Stimulated activated CD8-positive, alpha-beta memory T cell treated with anti-CD3 and anti-CD28 coated beads, Interleukin-12 subunit alpha, Interleukin-12 subunit beta, amount 100 ng/mL, for 4 hours (primary cell): Measurements from ENCODE around the gene DYSF.
"Not testable (repeated sequence)": the region's sequence is repeated elsewhere in the genome, so short reads cannot be mapped to it uniquely, and the experiment has no call there.

Source experiments
- DNase-seq: peaks from one replicate; pipeline ENCODE4 v3.0.0-alpha.2; 2020; ENCODE audit warnings: low read depth

The DYSF gene

DNA sequence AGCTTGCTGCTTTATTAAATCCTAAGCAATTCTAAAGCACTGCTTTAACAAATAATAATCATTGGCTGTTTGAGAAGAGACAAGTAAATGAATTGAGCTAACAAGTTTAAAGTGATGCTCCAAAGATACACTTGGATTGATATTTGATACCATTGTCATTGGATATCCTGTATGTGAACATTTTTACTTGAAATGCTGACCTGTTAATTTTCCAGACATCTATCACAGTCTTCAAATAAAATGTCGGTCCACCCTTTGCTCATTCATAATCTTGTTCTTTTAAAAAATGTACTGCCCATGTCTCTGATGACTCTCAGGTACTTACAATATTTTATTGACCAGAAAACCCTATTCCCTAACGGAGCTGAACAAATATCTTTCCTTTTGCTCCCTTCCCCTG lies 202.1 kb downstream of the DYSF start:
- no peak for DNase-seq

DNA sequence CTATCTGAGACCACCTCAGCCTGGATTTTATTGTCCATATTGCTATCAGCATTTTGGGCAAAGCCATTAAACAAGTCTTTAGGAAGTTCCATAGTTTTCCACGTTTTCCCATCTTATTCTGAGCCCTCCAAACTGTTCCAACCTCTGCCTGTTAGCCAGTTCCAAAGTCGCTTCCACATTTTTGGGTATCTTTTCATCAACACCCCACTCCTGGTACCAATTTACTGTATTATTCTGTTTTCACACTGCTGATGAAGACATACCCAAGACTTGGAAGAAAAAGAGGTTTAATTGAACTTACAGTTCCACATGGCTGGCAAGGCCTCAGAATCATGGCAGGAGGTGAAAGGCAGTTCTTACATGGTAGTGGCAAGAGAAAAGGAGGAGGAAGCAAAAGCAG lies 204.9 kb downstream of the DYSF start:
- not testable (repeated sequence) for DNase-seq

DNA sequence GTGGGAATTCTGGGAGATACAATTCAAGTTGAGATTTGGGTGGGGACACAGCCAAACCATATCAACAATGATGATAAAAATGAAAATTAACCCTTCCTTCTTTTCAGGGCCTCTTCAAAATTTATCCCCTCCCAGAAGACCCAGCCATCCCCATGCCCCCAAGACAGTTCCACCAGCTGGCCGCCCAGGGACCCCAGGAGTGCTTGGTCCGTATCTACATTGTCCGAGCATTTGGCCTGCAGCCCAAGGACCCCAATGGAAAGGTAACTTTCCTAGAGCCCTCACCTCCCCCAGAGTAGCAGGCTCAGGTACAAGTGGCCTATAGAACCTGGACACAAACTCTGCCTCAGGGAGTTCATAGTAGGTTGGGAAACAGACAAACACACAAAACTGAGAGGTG lies 205.4 kb downstream of the DYSF start:
- DNase-seq: no peak

DNA sequence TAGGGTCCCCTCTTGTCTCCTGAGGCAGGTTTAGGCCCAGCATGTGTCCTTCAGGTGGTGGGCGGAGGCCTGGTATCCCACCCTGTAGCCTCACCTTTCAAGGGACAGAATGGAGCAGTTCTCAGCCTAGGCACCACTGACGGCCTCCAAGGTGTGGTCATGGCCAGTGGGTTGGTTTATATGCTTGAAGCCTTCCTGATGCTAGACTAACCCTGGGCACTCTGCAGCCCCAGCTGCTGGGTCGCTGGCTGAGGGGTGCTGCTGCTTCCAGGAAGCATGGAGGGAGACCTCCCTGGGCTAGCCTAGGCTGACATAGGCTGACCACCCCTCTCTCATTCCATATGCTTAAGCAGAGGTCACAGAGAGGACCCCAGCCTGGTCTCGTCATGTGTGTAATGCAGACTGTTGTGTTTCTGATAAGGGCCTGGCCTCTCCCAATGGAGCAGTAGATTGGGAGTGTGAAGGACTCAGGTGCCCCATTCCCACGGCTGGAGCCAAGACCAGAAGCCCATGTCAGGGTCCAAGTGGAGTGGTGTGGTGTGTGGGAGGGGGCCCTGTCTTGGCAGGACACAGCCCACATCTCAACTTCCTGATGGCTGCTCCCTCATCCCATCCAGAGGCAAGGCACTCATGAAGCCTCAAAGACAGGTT lies 206.6 kb downstream of the DYSF start:
- no peak for DNase-seq

DNA sequence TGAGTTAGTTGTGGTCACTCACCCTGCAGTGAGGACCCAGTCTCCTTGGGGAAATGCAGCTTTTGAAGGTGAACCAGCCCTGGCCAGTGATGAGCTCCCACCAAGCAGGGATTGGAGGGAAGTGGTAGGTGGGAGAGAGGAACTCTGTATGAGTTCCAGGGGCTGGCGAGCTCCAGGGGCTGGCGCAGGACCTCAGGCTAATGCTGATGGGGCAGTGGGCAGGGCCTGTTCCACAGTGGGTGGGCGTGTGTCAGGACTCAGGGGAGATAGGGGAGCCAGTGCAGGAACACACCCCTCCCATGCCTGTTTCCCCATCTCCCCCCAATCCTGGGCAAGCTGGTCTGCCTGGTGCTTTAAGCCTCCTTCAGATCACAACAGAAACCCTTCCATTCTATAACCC lies 208.4 kb downstream of the DYSF start:
- no peak for DNase-seq

DNA sequence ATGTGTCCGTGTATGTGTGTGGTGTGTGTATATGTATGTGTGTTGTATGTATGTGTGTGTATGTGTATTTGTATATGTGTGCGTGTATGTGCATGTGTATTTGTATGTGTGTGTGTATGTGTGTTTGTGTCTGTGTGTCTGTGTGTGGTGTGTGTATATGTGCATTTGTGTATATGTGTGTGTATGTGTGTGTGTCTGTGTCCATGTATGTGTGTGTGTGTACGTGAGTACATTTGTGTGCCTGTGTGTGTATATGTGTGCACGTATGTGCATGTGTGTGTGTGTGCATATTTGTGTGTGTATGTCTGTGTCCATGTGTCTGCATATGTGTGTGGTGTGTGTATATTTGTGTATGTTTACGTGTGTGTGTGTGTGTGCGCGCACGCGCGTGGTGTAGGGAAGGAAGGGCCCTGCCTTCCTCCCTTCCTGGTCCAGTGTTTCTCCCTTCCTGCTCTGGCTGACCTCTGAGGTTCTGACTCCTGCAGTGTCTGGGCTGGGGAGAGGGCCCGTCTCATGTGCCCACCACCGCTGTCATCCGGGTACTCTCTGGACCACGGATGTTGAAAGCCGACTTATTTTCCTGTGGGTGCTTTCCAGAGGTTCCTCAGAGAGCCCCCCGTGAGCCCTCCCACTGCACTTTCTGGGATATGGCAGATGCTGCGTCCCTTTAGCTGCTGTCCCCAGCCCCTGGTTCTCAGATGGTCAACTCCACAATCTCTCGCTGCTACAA lies 209.5 kb downstream of the DYSF start:
- DNase-seq: no peak

DNA sequence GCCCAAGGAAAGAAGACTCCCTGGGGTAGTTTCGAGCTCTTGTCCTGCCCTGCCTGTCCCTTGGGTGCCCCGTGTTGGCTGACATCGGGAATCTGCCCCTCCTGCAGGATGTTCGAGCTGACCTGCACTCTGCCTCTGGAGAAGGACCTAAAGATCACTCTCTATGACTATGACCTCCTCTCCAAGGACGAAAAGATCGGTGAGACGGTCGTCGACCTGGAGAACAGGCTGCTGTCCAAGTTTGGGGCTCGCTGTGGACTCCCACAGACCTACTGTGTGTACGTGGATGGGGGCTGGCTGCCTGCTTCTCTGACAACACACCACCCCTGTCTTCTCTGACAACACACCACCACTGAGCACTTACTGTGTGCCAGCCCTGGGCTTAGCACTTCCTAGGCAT lies 210.8 kb downstream of the DYSF start:
- no peak for DNase-seq

DNA sequence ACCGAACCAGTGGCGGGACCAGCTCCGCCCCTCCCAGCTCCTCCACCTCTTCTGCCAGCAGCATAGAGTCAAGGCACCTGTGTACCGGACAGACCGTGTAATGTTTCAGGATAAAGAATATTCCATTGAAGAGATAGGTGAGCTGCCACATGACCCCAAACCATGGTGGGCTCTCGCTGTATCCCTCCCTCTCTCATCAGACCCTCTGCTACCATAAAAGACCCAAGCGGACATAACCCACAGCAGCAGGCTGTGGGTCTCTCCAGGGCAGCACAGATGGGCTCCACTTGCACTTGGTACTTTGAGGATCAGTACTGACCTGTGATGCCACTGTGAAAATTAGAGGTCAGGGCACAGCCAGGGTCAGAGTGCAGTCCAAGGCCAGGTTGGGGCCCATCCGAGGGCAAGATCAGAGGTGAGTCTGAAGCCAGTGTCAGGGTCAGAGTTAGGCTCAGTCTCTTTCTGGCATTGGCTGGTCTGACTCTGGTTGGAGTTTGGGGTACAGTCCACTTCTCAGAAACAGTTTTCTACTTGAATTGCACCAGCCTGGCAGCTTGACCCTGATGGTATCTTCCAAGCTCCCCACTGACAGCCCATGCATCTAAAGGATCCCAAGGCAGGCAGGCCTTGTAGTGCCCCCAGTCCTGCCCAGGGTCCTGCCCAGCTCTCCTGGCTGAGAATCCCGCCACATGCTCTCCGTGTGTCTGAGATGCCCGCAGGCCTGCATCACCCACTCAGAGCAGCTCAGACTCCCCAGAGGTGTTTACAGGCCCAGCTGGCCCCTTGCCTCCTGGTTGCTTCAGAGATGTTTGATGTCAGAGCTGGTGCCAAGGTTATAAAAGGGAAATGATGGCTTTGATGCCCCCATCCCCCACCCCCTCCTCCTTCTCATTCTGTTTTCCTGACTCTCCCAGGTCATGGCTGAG lies 212.1 kb downstream of the DYSF start:
- DNase-seq: no peak

DNA sequence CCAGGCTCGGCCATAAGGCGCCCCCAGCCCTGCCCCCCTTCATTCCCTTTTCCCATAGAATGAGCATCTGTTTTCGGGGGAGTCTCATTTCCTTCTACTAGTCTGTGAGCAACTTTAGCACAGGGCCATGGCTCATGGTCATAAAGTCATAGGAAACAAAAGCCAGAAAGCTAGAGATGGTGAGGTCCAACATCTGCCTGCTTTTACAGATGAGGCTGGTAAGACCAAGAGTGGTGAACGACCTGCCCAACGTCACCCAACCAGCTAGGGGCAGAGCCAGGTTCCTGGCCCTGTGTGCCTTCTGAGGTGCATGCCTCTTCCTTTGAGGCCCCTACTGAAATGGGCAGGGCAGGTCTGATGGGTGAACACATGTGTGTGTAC lies 212.7 kb downstream of the DYSF start:
- DNase-seq: no peak

DNA sequence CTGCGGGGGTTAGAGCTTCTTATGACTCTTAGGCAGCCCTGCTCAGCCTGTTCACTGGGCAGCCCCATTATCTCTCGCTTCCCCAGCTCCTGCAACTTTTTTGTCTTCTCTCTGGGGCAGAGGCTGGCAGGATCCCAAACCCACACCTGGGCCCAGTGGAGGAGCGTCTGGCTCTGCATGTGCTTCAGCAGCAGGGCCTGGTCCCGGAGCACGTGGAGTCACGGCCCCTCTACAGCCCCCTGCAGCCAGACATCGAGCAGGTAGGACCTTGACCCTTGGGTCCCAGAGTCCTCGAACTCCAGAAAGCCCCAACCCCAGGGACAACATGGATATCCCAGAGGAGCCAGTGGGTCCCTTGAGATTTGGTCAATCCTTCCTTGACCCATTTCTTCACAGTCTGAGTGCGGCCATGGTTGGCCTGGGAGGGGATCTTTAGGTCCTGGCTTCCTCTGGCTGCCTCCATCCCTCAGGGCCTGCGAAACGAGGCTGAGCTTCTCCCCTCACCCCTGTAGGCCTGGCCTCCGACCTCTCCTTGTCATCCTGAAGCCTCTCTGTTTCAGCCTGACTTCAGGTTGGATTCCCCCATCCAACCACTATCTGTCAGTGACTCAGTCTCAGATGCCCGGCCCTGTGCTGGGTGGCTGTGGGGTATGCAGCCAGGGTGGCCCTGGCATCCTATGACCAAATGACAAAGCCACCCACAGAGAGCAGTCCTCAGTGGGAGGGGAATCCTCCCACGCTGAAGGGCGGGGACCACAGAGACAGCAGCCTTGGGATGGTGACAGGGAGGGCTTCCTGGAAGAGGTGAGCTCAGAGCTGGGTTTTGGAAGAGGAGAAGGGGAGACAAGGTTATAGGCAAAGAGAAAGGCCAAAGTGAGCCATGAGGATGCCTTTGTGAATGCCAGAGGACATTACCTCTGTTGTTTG lies 214.2 kb downstream of the DYSF start:
- no peak for DNase-seq

DNA sequence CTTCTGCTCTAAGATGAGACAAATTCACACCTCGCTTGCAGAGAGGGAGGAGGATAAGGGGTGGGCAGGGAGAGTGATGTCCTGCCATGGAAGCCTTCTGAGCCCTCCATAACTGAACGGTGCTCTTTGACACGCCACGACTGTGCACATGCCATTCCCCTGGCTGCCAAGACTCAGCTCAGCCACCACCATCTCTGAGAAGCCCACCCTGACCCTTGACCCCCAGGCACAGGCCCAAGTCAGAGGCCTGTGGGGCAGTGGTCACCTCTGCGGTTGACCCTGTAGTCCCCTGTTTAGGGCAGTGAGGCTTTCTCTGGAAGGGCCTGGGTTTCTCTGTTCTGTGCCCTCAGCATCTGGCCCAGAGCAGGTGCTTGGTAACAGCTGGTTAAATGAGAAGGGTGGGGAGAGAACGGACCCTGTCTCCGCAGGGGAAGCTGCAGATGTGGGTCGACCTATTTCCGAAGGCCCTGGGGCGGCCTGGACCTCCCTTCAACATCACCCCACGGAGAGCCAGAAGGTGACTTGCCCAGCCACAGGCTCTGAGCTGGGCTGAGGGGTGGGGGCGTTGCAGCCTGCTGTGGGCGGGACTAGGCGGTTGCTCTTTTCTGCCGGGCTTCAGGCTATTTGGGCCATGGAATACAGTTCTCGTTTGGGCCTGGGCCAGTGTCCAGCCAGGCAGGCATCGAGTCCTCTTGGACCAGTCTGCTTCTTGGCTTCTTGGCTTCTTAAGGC lies 215.1 kb downstream of the DYSF start:
- no peak for DNase-seq

DNA sequence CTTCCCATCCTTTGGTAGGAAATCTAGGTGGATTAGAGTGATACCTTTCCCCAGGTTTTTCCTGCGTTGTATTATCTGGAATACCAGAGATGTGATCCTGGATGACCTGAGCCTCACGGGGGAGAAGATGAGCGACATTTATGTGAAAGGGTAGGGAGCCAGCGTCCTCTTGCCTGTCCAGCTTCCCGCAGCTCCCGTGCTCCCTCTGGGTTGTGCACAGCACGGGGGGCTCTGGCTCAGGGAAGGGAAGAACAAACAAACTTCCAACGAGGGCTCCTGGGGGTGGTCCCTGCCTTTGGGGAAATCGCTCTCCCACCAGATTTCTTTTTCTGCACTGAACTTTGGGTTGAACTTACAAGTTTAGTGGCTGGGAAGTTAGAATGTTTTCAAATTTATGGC lies 215.7 kb downstream of the DYSF start:
- no peak for DNase-seq

DNA sequence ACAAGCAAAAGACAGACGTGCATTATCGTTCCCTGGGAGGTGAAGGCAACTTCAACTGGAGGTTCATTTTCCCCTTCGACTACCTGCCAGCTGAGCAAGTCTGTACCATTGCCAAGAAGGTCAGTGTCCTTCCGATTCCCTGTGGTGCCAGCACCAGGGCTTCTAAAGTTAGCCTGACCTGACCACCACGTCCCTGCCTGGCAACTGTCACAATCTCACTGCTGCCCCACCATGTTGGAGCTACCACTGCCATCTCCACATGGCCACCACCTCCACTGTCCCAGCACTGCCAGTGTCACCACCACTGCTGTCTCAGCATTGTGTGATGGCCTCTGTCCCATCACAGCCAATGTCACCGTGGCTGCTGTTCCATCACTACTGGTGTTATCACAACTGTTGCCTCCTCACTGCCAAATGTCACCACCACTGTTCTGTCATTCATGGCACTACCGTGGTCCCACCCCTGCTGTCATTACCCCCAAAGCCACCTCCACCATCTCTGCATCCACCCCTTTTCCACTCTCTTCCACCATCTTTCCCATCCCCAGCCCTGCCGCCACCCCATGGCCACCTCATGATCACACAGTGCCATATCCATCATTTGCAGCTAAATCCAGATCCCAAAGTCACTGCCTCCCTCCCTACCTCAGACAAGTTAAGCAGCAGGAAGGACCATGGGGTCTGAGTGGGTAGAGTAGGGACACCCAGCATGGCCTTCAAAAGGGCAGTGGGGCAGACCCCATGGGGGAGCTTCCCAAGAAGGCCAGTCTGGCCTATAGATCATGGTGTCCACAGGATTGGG lies 216.5 kb downstream of the DYSF start:
- no peak for DNase-seq

DNA sequence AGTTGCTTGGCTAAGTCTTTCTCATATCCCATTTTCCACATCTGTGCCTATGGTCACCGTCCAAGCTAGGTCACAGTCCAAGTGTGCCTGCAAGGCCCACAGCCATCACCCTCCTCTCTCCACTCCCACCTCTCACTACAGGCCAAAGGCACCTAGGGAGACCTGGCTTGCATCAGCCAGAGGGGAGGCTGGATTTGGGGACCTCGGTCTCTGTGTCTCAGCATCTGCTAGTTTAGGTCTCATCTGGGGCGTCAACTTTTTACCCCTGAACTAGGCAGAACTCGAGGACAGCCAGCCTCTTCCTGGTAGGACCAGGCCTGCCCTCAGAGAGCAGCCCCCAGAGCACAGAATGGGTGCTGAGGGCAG lies 217.1 kb downstream of the DYSF start:
- no peak for DNase-seq

DNA sequence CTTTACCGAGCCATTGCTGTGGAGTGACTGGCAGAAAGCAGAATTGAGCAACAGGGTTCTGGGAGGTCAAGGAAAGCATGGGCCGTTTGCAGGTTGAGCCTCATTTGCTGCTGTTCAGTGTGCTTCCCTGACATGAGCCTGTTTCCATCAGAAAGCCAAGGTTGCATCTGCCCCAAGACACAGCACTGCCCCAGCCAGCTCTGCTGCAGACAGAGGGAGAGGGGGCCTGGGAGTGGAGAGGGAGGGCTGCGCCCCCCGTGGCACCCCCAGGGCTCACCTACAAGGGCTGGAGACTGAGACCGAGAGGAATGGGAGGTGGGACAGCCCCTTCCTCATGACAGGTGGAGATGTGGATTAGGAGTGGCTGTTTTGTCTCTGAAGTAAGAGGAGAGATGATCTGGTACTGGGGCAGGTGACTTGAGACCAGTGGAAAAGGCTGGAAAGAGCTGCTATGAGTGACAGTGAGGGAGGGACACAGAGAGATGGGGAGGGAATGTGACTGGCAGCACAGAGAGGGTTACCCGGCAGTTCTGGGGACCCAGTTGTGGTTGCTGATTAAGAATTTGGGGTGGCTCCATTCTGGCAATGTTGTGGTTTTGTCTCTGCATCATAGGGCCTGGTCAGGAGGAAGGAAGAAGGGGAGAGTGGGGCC lies 218.0 kb downstream of the DYSF start:
- DNase-seq: no peak

DNA sequence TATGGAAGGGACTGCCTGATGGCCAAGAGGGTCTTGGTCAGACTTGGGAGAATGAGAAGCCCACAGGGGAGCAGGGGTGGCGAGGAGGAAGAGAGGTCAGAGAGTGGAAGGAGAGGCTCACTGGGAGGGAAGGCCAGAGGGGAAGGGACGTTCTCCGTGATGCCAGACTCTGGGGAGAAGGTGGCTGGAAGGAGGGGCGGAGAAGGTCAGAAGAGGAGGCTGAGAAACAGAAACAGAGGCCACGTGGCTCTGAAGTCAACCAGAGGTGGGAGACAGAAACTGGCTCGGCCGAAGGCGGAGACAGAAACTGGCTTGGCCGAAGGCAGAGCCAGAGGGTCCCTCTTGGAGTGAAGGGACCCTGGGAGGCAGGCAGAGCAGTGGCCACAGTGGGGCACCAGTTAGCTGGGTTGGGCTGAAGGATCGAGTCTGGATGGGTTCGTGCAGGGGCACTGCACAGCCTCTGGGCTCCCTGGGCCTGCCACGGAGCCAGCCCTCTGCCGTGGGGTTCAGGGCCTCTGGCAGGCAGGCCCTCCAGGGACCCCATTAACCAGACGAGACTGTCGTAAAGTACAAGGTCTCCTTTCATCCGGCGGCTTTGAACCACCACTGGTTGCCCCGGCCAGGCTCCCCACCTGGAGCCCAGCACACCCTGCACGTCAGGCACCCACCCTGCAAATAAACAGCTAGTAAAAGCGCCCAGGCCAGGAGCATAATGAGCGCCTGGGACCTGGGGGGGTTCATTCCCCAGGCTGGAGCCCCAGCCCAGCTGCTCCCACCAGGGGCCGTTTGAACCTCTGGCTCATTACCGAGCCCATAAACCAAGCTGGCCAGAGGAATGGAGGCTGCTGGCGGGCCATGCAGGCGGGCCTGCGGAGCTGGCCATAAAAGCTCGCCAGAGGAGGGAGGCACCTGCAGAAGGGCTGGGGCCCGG lies 218.8 kb downstream of the DYSF start:
- no peak for DNase-seq

DNA sequence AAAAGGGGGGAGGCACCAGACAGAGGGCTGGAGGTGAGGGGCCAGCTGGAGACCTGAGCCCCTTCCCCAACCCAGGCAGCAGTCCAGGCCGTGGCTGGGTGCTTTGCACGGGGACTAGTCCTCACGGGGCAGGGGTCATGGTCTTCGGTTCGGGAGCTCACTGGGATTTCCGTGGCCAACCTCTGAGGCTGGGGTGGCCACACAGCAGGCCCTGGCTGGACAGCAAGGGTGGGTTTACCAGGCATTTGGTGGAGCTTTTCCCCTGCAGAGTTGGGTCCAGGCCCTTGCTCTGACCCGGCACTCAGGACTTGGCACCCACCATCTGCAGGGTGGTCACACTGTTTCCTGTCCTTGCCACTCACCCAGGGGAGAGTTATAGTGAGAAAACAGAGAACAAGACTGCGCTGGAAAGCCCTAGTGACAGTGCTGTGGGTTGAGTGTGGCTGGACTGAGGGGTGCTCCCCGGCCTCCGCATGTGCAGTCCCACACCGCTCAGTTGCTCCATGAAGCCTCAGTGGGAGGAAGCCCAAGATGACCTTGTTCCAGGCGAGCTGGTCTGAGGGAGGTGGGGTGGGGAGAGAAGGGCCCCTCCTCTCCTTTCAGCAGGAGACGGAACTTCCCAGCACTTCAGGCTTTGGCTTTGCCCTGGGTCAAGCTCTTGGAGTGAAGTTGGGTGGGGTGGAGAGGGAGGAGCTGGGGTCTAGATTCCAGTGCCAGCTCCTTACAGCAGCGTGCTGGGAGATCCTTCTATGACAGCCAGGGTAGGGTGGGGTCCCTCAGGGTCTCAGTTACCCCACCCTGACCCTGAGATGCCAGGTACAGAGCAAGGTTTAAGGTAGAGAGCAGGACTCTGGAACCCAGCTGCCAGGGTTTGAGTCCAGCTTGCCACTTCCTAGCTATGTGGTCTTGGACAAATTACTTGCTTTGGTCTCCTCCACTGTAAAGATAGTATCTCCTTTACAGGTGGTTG lies 219.8 kb downstream of the DYSF start:
- DNase-seq: no peak
